ENCODE results near the gene SLC1A2. TPM values are rescaled to one million over a fixed set of nuclear protein-coding genes. Genes with fewer than 3 reads are reported as not detected.

The SLC1A2 gene
- total and polyA plus RNA-seq, 11 donors, result 0.80 to 23.5 (median 5.2) TPM

GRCh38 chr11:35340071-35340470, 79.3 kb downstream of the SLC1A2 start:
- TF ChIP-seq POLR2A (IDR thresholded peaks at IDR 0.05) (no peak), CTCF (IDR thresholded peaks at IDR 0.05) (no peak)
- no peaks in the 10 kb centered on the region for H3K36me3 ChIP-seq
- ATAC-seq, result peak in 3 of 4 donors; percentile 17 to 46 (median 26)
- DNase-seq, result no peak
- H3K4me3 ChIP-seq, result no peak overlapping the region
- H3K27me3 ChIP-seq, result no peaks in the 10 kb centered on the region
- intact Hi-C loops (cut with DNase I), result no loop called here
- H3K9me3 ChIP-seq, result peaks cover 0 to 7% (median 0%) of the 10 kb centered on the region in 12 donors
- peak overlapping the region in 9 of 12 donors; percentile 15 to 71 (median 51) for H3K27ac ChIP-seq
- WGBS, 4 donors, result 46 to 68% (median 65%) methylated on average over 3 of the region's 3 CpGs
- H3K4me1 ChIP-seq, result peaks cover 0 to 36% (median 10%) of the 10 kb centered on the region in 12 donors

GRCh38 chr11:35338921-35339320, 80.4 kb downstream of the SLC1A2 start:
- intact Hi-C loops (cut with DNase I), result no loop called here
- no peak for TF ChIP-seq CTCF (IDR thresholded peaks at IDR 0.05)
- no peak for TF ChIP-seq POLR2A (IDR thresholded peaks at IDR 0.05)
- Histone ChIP-seq H3K9me3 (peaks cover 0 to 7% (median 0%) of the 10 kb centered on the region in 12 donors), H3K27me3 (no peaks in the 10 kb centered on the region), H3K4me1 (peaks cover 0 to 35% (median 9%) of the 10 kb centered on the region in 12 donors), H3K36me3 (no peaks in the 10 kb centered on the region), H3K27ac (no peak overlapping the region), H3K4me3 (no peak overlapping the region)
- ATAC-seq, result no peak
- DNase-seq, result no peak
- 90 to 95% (median 93%) methylated on average over 2 of the region's 2 CpGs for WGBS, 4 donors

- Histone ChIP-seq H3K4me1 (peaks cover 0 to 32% (median 9%) of the 10 kb centered on the region in 12 donors), H3K36me3 (no peaks in the 10 kb centered on the region), H3K27me3 (no peaks in the 10 kb centered on the region), H3K27ac (no peak overlapping the region), H3K9me3 (peaks cover 0 to 7% (median 0%) of the 10 kb centered on the region in 12 donors), H3K4me3 (no peak overlapping the region)
- intact Hi-C loops (cut with DNase I), result no loop called here
- DNase-seq (no peak), ATAC-seq (no peak)
- TF ChIP-seq POLR2A (IDR thresholded peaks at IDR 0.05) (no peak), CTCF (IDR thresholded peaks at IDR 0.05) (no peak)
- WGBS, 4 donors, result 95 to 96% (median 96%) methylated on average over 2 of the region's 2 CpGs
These were observed 81.4 kb downstream of the SLC1A2 start for GRCh38 chr11:35337914-35338305.

- 55 to 80% (median 73%) methylated on average over 3 of the region's 3 CpGs for WGBS, 4 donors
- H3K27ac ChIP-seq, result peak overlapping the region in 1 of 12 donors; percentile 61
- no peaks in the 10 kb centered on the region for H3K27me3 ChIP-seq
- H3K36me3 ChIP-seq, result no peaks in the 10 kb centered on the region
- H3K4me1 ChIP-seq, result peaks cover 0 to 29% (median 9%) of the 10 kb centered on the region in 12 donors
- H3K4me3 ChIP-seq, result no peak overlapping the region
- DNase-seq, result no peak
- H3K9me3 ChIP-seq, result peaks cover 0 to 8% (median 0%) of the 10 kb centered on the region in 12 donors
- TF ChIP-seq CTCF (IDR thresholded peaks at IDR 0.05) (no peak), POLR2A (IDR thresholded peaks at IDR 0.05) (no peak)
- intact Hi-C loops (cut with DNase I), result no loop called here
- peak in 1 of 4 donors; percentile 73 for ATAC-seq
These were observed 82.0 kb downstream of the SLC1A2 start for GRCh38 chr11:35337136-35337913.

Data from heart left ventricle (tissue), 16 donors.